ENCODE results near the gene PIR. TPM values are rescaled to one million over a fixed set of nuclear protein-coding genes. Genes with fewer than 3 reads are reported as not detected.

Gene PIR
- total and polyA plus RNA-seq, 3 experiments from 2014 or later: 0.22 to 2.6 (median 1.9) TPM

DNA sequence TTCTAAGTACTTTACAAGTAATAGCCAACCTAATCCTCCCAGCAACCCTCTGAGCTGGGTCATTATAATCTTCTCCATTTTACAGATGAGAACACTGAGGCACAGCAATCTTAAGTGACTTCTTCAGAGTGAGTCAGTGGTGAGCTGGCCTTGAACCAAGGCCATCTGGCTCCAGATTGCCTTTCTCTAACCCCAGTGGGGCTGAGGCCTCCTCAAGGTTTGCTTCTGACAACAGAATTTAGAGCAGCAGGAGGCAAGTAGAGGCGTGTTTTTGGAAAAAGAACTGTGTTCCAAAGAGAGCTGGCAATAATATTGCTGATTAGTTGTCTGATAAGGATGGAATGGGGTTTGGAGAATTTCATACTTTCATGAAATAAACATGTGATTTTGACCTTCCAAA is 41.2 kb downstream of the PIR start:
- Mint-ChIP-seq H3K27me3 (peaks cover 5 to 7% of the 10 kb centered on the region in 2 donors), H3K4me3 (no peak overlapping the region), H3K4me1 (no peaks in the 10 kb centered on the region), H3K27ac (no peak overlapping the region), H3K36me3 (no peaks in the 10 kb centered on the region), H3K9me3 (no peaks in the 10 kb centered on the region)
- ChIA-PET CTCF (no interaction called here), POLR2A (no interaction called here)
- Histone ChIP-seq H3K27me3 (ENCODE audit: insufficient read depth, low read length, poor library complexity, severe bottlenecking) (no peaks in the 10 kb centered on the region), H3K4me1 (ENCODE audit: insufficient read depth, low read length) (no peaks in the 10 kb centered on the region), H3K27ac (ENCODE audit: low read depth, low read length) (no peak overlapping the region), H3K36me3 (ENCODE audit: insufficient read depth, low read length) (no peaks in the 10 kb centered on the region), H3K4me3 (ENCODE audit: low read length) (no peak overlapping the region), H3K9me3 (ENCODE audit: low read length) (no peaks in the 10 kb centered on the region)
- DNase-seq: no peak

- Mint-ChIP-seq H3K27me3 (peaks cover 0 to 2% of the 10 kb centered on the region in 2 donors), H3K36me3 (no peaks in the 10 kb centered on the region), H3K4me1 (no peaks in the 10 kb centered on the region), H3K9me3 (no peaks in the 10 kb centered on the region), H3K27ac (no peak overlapping the region), H3K4me3 (no peak overlapping the region)
- no peak for DNase-seq
- no peaks in the 10 kb centered on the region for H3K27me3 ChIP-seq (ENCODE audit: insufficient read depth, low read length, poor library complexity, severe bottlenecking)
- H3K27ac ChIP-seq (ENCODE audit: low read depth, low read length): no peak overlapping the region
- no peak overlapping the region for H3K4me3 ChIP-seq (ENCODE audit: low read length)
- ChIA-PET POLR2A (no interaction called here), CTCF (no interaction called here)
- no peaks in the 10 kb centered on the region for H3K4me1 ChIP-seq (ENCODE audit: insufficient read depth, low read length)
- H3K9me3 ChIP-seq (ENCODE audit: low read length): no peaks in the 10 kb centered on the region
- H3K36me3 ChIP-seq (ENCODE audit: insufficient read depth, low read length): no peaks in the 10 kb centered on the region
These were observed 45.0 kb downstream of the PIR start for GRCh38 chrX:15448010-15448639.

DNA sequence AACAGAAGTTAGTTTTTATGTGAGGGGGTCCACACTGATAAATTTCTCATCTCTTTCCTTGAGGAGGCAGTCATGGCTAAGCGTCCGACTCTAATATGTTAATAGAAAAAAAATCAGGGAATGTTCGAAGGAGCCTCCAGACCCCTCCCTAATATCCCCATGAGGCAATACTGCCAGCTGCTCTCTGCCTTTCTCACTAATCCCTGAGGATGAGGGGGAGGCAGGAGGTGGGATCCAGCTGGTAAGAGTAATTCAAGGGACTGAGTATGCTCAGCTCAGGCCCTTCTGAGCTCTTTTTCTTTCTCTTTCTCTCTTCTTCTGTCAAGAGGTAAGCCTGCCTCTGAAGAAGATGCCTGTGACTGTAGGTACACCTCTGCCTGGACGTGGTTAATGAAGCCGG is 51.7 kb downstream of the PIR start:
- Mint-ChIP-seq H3K36me3 (no peaks in the 10 kb centered on the region), H3K4me3 (no peak overlapping the region), H3K4me1 (no peaks in the 10 kb centered on the region), H3K27ac (no peak overlapping the region), H3K27me3 (peaks cover 3 to 7% of the 10 kb centered on the region in 2 donors), H3K9me3 (no peaks in the 10 kb centered on the region)
- Histone ChIP-seq H3K27ac (ENCODE audit: low read depth, low read length) (no peak overlapping the region), H3K9me3 (ENCODE audit: low read length) (no peaks in the 10 kb centered on the region), H3K36me3 (ENCODE audit: insufficient read depth, low read length) (no peaks in the 10 kb centered on the region), H3K27me3 (ENCODE audit: insufficient read depth, low read length, poor library complexity, severe bottlenecking) (no peaks in the 10 kb centered on the region), H3K4me3 (ENCODE audit: low read length) (no peak overlapping the region), H3K4me1 (ENCODE audit: insufficient read depth, low read length) (no peaks in the 10 kb centered on the region)
- DNase-seq: no peak
- POLR2A ChIA-PET: no interaction called here
- CTCF ChIA-PET: no interaction called here

DNA sequence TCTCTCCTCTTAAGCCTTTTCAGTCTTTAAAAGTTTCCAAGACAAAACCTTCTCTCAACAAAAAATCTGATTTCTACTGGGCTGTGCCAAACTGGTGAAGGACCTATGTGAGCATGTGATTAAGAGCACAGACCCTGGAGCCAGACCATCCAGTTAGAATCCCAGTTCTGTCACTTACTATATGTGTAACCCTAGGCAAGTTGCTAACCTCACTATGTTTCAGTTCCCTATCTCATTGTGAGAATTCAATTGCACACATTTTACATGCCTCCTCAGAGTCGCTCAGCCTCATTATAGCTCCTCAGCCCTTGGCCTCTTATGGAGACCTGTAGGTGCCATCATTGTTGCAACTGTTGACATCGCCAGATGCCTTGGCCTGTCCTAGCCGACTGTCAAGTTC is 54.8 kb downstream of the PIR start:
- Histone ChIP-seq H3K4me3 (ENCODE audit: low read length) (no peak overlapping the region), H3K9me3 (ENCODE audit: low read length) (no peaks in the 10 kb centered on the region), H3K36me3 (ENCODE audit: insufficient read depth, low read length) (no peaks in the 10 kb centered on the region), H3K4me1 (ENCODE audit: insufficient read depth, low read length) (no peaks in the 10 kb centered on the region), H3K27me3 (ENCODE audit: insufficient read depth, low read length, poor library complexity, severe bottlenecking) (no peaks in the 10 kb centered on the region), H3K27ac (ENCODE audit: low read depth, low read length) (no peak overlapping the region)
- ChIA-PET POLR2A (no interaction called here), CTCF (no interaction called here)
- DNase-seq: no peak
- H3K4me3 Mint-ChIP-seq: no peak overlapping the region
- no peaks in the 10 kb centered on the region for H3K36me3 Mint-ChIP-seq
- no peaks in the 10 kb centered on the region for H3K4me1 Mint-ChIP-seq
- H3K27ac Mint-ChIP-seq: no peak overlapping the region
- H3K9me3 Mint-ChIP-seq: no peaks in the 10 kb centered on the region
- peaks cover 4 to 5% of the 10 kb centered on the region in 2 donors for H3K27me3 Mint-ChIP-seq

DNA sequence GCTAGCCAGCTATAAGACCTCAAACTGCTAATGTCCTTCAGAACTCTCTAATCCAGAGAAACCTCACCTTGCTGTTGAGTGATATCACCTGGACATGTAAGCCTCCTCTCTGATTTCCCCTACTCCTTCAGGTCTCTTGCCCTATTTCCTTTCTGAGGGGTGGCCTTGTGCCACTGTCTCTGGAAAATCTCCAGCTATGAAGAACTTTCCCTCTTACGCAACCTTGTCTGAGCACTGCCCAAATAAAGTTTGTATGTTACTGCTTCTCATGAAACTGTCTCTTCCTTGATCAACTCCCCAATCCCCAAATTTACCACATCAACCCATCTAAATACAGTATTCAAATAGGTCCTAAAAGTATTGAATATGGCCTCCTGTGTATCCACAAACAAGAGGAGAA is 55.4 kb downstream of the PIR start:
- H3K27me3 ChIP-seq (ENCODE audit: insufficient read depth, low read length, poor library complexity, severe bottlenecking): no peaks in the 10 kb centered on the region
- no peak overlapping the region for H3K27ac ChIP-seq (ENCODE audit: low read depth, low read length)
- CTCF ChIA-PET: no interaction called here
- no peaks in the 10 kb centered on the region for H3K4me1 ChIP-seq (ENCODE audit: insufficient read depth, low read length)
- Mint-ChIP-seq H3K27me3 (peaks cover 8 to 10% of the 10 kb centered on the region in 2 donors), H3K27ac (no peak overlapping the region), H3K4me3 (no peak overlapping the region), H3K9me3 (no peaks in the 10 kb centered on the region), H3K36me3 (no peaks in the 10 kb centered on the region), H3K4me1 (no peaks in the 10 kb centered on the region)
- POLR2A ChIA-PET: no interaction called here
- no peaks in the 10 kb centered on the region for H3K9me3 ChIP-seq (ENCODE audit: low read length)
- no peaks in the 10 kb centered on the region for H3K36me3 ChIP-seq (ENCODE audit: insufficient read depth, low read length)
- DNase-seq: no peak
- H3K4me3 ChIP-seq (ENCODE audit: low read length): no peak overlapping the region

- ChIA-PET CTCF (no interaction called here), POLR2A (no interaction called here)
- Mint-ChIP-seq H3K27me3 (peaks cover 4 to 15% of the 10 kb centered on the region in 2 donors), H3K9me3 (no peaks in the 10 kb centered on the region), H3K27ac (no peak overlapping the region), H3K4me1 (no peaks in the 10 kb centered on the region), H3K36me3 (no peaks in the 10 kb centered on the region), H3K4me3 (no peak overlapping the region)
- Histone ChIP-seq H3K27ac (ENCODE audit: low read depth, low read length) (no peak overlapping the region), H3K27me3 (ENCODE audit: insufficient read depth, low read length, poor library complexity, severe bottlenecking) (no peaks in the 10 kb centered on the region), H3K9me3 (ENCODE audit: low read length) (no peaks in the 10 kb centered on the region), H3K4me1 (ENCODE audit: insufficient read depth, low read length) (no peaks in the 10 kb centered on the region), H3K36me3 (ENCODE audit: insufficient read depth, low read length) (no peaks in the 10 kb centered on the region), H3K4me3 (ENCODE audit: low read length) (no peak overlapping the region)
- no peak for DNase-seq
These were observed 57.1 kb downstream of the PIR start for GRCh38 chrX:15435836-15436619.

DNA sequence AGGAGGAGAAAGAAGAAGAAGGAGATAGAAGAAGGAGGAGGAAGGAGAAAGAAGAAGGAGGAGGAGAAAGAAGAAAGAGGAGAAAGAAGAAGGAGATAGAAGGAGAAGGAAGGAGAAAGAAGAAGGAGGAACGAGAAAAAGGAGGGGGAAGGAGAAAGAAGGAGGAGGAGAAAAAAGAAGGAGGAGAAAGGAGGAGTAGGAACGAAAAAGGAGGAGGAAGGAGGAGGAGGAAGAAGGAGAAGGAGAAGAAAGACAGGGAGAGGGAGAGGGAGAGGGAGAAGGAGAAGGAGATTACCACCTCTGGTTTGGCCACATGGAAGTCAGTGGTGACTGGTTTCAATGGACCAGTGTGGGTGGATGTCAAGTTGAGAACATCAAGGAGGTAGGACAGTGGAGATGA is 58.9 kb downstream of the PIR start:
- Histone ChIP-seq H3K27ac (ENCODE audit: low read depth, low read length) (no peak overlapping the region), H3K36me3 (ENCODE audit: insufficient read depth, low read length) (no peaks in the 10 kb centered on the region), H3K9me3 (ENCODE audit: low read length) (no peaks in the 10 kb centered on the region), H3K27me3 (ENCODE audit: insufficient read depth, low read length, poor library complexity, severe bottlenecking) (no peaks in the 10 kb centered on the region), H3K4me1 (ENCODE audit: insufficient read depth, low read length) (no peaks in the 10 kb centered on the region), H3K4me3 (ENCODE audit: low read length) (no peak overlapping the region)
- no peak overlapping the region for H3K4me3 Mint-ChIP-seq
- H3K9me3 Mint-ChIP-seq: no peaks in the 10 kb centered on the region
- no peak overlapping the region for H3K27ac Mint-ChIP-seq
- H3K27me3 Mint-ChIP-seq: peaks cover 6 to 19% of the 10 kb centered on the region in 2 donors
- ChIA-PET POLR2A (no interaction called here), CTCF (no interaction called here)
- H3K36me3 Mint-ChIP-seq: no peaks in the 10 kb centered on the region
- no peak for DNase-seq
- no peaks in the 10 kb centered on the region for H3K4me1 Mint-ChIP-seq

DNA sequence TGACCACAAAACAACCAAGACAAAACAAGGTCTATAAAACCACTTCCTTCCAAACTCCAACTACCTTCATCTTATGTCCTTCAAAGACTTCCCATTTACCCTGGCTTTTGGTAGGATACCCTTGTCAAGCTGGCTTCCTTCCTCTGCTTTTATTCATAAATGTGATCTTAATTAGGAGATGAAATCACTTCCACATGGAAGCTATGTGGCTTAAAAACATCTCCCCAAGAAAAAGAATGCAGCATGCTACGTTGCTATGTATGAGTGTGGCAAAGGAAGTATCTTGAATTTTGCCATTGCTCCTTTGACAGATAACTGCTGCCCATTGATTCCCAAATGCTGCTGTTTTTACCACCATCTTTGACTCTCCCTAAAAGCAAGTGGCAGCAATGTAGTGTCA is 62.5 kb downstream of the PIR start:
- no peaks in the 10 kb centered on the region for H3K4me1 Mint-ChIP-seq
- no peak overlapping the region for H3K27ac Mint-ChIP-seq
- peaks cover 0 to 2% (median 0%) of the 10 kb centered on the region in 5 donors for H3K9me3 Mint-ChIP-seq
- no peaks in the 10 kb centered on the region for H3K9me3 ChIP-seq (ENCODE audit: low read length)
- POLR2A ChIA-PET: no interaction called here
- H3K27me3 ChIP-seq (ENCODE audit: insufficient read depth, low read length, poor library complexity, severe bottlenecking): no peaks in the 10 kb centered on the region
- peaks cover 6 to 19% of the 10 kb centered on the region in 2 donors for H3K27me3 Mint-ChIP-seq
- DNase-seq: no peak
- no peaks in the 10 kb centered on the region for H3K36me3 Mint-ChIP-seq
- CTCF ChIA-PET: no interaction called here
- H3K4me1 ChIP-seq (ENCODE audit: insufficient read depth, low read length): no peaks in the 10 kb centered on the region
- H3K4me3 ChIP-seq (ENCODE audit: low read length): no peak overlapping the region
- no peaks in the 10 kb centered on the region for H3K36me3 ChIP-seq (ENCODE audit: insufficient read depth, low read length)
- H3K4me3 Mint-ChIP-seq: no peak overlapping the region
- no peak overlapping the region for H3K27ac ChIP-seq (ENCODE audit: low read depth, low read length)

Measured in CD8-positive, alpha-beta memory T cell (primary cell).